ENCODE data around the gene RHCG. TPM values are rescaled to one million over a fixed set of nuclear protein-coding genes. Genes with fewer than 3 reads are reported as not detected.

Gene RHCG
- total RNA-seq, 4 donors from 2014 or later = 4.8 TPM; not detected in 3

- peaks cover 0 to 18% of the 10 kb centered on the region in 2 donors for H3K27me3 ChIP-seq
- DNase-seq (ENCODE audit: low spot score in 2 of 2) = no peak
- H3K4me1 ChIP-seq = peaks cover 0 to 11% (median 4%) of the 10 kb centered on the region in 4 donors
- H3K27ac ChIP-seq = no peak overlapping the region
- no peaks in the 10 kb centered on the region for H3K36me3 ChIP-seq
- 86 to 94% methylated on average over 2 of the region's 2 CpGs for WGBS, 2 donors
- no peaks in the 10 kb centered on the region for H3K9me3 ChIP-seq
- TF ChIP-seq EP300 (IDR thresholded peaks at IDR 0.05) = no peak
- TF ChIP-seq POLR2A (IDR thresholded peaks at IDR 0.05) = no peak
- no peak for TF ChIP-seq CTCF (IDR thresholded peaks at IDR 0.05)
- no peak overlapping the region for H3K4me3 ChIP-seq
These were observed 68.1 kb downstream of the RHCG start for GRCh38 chr15:89428246-89428645.

GRCh38 chr15:89426500-89426899 is 69.9 kb downstream of the RHCG start:
- no peak for TF ChIP-seq POLR2A (IDR thresholded peaks at IDR 0.05)
- no peak for TF ChIP-seq EP300 (IDR thresholded peaks at IDR 0.05)
- no peak for TF ChIP-seq CTCF (IDR thresholded peaks at IDR 0.05)
- 93 to 95% methylated on average over 5 of the region's 5 CpGs for WGBS, 2 donors
- DNase-seq (ENCODE audit: low spot score in 2 of 2) = no peak
- no peak overlapping the region for H3K4me3 ChIP-seq
- peaks cover 0 to 30% of the 10 kb centered on the region in 2 donors for H3K27me3 ChIP-seq
- peaks cover 0 to 11% (median 4%) of the 10 kb centered on the region in 4 donors for H3K4me1 ChIP-seq
- H3K27ac ChIP-seq = no peak overlapping the region
- H3K36me3 ChIP-seq = no peaks in the 10 kb centered on the region
- H3K9me3 ChIP-seq = no peaks in the 10 kb centered on the region

GRCh38 chr15:89423981-89424380 is 72.4 kb downstream of the RHCG start:
- no peak for TF ChIP-seq CTCF (IDR thresholded peaks at IDR 0.05)
- TF ChIP-seq EP300 (IDR thresholded peaks at IDR 0.05) = no peak
- H3K27ac ChIP-seq = no peak overlapping the region
- DNase-seq (ENCODE audit: low spot score in 2 of 2) = no peak
- WGBS, 2 donors = 14 to 21% methylated on average over 8 of the region's 8 CpGs
- no peaks in the 10 kb centered on the region for H3K4me1 ChIP-seq
- H3K36me3 ChIP-seq = no peaks in the 10 kb centered on the region
- H3K27me3 ChIP-seq = peaks cover 0 to 55% of the 10 kb centered on the region in 2 donors
- H3K4me3 ChIP-seq = no peak overlapping the region
- H3K9me3 ChIP-seq = no peaks in the 10 kb centered on the region

Other genes with a start within 250 kb of the RHCG start
- gene POLG, start 161.8 kb downstream of the RHCG start, total RNA-seq = 100 to 1,000 TPM in 2 of 4 donors, 10 to 100 TPM in 2; 76.9 to 113 (median 103) TPM
- under 1 TPM in 1 of 4 donors, not detected in 3; 0.60 TPM for gene TICRR, start 78.9 kb upstream of the RHCG start, total RNA-seq
- gene KIF7, start 158.9 kb upstream of the RHCG start, total RNA-seq = 10 to 100 TPM in 3 of 4 donors, 1 to 10 TPM in 1; 7.2 to 41.1 (median 20.8) TPM
- gene PLIN1, start 182.8 kb upstream of the RHCG start, total RNA-seq = 100 to 1,000 TPM; 144 to 392 (median 300) TPM
- gene PEX11A, start 194.2 kb upstream of the RHCG start, total RNA-seq = 10 to 100 TPM in 2 of 4 donors, 1 to 10 TPM in 2; 7.2 to 15.5 (median 9.7) TPM
- gene WDR93, start 194.2 kb upstream of the RHCG start, total RNA-seq = under 1 TPM in 2 of 4 donors, not detected in 2; 0.21 to 0.39 TPM

All from tibial nerve (tissue), 4 donors.